HEK293 (cell line): Measurements from ENCODE around the gene SPECC1.

Experiments used
- TF ChIP-seq, protein P1 (sequence below): fragments of 450-650 bp; formaldehyde crosslinking; IDR thresholded peaks from 2 replicates; pipeline ENCODE4 v1.5.1; 2016; ENCODE audit warnings: missing biosample characterization, missing genetic modification characterization
- TF ChIP-seq, protein P2 (sequence below): fragments of 450-650 bp; formaldehyde crosslinking; IDR thresholded peaks from 2 replicates; pipeline ENCODE4 v1.5.1; 2016; ENCODE audit warnings: missing biosample characterization, missing genetic modification characterization
- TF ChIP-seq, protein P3 (sequence below): fragments of 450-650 bp; formaldehyde crosslinking; IDR thresholded peaks from 2 replicates; pipeline ENCODE4 v1.5.1; 2016; ENCODE audit warnings: missing biosample characterization, missing genetic modification characterization
- TF ChIP-seq, protein P4 (sequence below): fragments of 450-650 bp; formaldehyde crosslinking; IDR thresholded peaks from 2 replicates; pipeline ENCODE4 v1.5.1; 2016; ENCODE audit warnings: missing biosample characterization, missing genetic modification characterization

DNA sequence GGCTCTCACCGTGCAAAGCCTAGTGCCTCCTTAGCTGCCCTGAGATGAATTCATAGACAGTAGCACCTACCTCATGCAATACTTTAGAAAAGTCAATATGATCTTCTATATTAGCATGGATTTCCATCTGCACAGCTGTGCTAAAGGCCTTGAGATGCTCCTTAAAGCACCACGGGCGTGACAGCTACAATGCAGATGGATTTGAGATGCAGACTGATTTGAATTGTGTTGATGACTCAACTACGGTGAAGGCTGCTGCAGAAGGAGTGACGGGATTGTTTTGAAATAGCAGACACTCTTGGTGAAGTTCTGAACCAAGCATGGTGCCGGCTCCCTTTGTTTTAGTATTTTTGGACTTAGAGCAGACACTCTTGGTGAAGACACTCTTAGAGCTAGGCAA lies 88.2 kb downstream of the SPECC1 start:
- TF ChIP-seq, protein P1, sequence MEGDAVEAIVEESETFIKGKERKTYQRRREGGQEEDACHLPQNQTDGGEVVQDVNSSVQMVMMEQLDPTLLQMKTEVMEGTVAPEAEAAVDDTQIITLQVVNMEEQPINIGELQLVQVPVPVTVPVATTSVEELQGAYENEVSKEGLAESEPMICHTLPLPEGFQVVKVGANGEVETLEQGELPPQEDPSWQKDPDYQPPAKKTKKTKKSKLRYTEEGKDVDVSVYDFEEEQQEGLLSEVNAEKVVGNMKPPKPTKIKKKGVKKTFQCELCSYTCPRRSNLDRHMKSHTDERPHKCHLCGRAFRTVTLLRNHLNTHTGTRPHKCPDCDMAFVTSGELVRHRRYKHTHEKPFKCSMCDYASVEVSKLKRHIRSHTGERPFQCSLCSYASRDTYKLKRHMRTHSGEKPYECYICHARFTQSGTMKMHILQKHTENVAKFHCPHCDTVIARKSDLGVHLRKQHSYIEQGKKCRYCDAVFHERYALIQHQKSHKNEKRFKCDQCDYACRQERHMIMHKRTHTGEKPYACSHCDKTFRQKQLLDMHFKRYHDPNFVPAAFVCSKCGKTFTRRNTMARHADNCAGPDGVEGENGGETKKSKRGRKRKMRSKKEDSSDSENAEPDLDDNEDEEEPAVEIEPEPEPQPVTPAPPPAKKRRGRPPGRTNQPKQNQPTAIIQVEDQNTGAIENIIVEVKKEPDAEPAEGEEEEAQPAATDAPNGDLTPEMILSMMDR (tag by site-specific recombination): no peak
- TF ChIP-seq, protein P2, sequence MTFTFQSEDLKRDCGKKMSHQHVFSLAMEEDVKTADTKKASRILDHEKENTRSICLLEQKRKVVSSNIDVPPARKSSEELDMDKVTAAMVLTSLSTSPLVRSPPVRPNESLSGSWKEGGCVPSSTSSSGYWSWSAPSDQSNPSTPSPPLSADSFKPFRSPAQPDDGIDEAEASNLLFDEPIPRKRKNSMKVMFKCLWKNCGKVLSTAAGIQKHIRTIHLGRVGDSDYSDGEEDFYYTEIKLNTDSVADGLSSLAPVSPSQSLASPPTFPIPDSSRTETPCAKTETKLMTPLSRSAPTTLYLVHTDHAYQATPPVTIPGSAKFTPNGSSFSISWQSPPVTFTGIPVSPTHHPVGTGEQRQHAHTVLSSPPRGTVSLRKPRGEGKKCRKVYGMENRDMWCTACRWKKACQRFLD (tag by site-specific recombination): no peak
- TF ChIP-seq, protein P3, sequence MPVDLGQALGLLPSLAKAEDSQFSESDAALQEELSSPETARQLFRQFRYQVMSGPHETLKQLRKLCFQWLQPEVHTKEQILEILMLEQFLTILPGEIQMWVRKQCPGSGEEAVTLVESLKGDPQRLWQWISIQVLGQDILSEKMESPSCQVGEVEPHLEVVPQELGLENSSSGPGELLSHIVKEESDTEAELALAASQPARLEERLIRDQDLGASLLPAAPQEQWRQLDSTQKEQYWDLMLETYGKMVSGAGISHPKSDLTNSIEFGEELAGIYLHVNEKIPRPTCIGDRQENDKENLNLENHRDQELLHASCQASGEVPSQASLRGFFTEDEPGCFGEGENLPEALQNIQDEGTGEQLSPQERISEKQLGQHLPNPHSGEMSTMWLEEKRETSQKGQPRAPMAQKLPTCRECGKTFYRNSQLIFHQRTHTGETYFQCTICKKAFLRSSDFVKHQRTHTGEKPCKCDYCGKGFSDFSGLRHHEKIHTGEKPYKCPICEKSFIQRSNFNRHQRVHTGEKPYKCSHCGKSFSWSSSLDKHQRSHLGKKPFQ: no peak
- TF ChIP-seq, protein P4, sequence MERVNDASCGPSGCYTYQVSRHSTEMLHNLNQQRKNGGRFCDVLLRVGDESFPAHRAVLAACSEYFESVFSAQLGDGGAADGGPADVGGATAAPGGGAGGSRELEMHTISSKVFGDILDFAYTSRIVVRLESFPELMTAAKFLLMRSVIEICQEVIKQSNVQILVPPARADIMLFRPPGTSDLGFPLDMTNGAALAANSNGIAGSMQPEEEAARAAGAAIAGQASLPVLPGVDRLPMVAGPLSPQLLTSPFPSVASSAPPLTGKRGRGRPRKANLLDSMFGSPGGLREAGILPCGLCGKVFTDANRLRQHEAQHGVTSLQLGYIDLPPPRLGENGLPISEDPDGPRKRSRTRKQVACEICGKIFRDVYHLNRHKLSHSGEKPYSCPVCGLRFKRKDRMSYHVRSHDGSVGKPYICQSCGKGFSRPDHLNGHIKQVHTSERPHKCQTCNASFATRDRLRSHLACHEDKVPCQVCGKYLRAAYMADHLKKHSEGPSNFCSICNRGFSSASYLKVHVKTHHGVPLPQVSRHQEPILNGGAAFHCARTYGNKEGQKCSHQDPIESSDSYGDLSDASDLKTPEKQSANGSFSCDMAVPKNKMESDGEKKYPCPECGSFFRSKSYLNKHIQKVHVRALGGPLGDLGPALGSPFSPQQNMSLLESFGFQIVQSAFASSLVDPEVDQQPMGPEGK (tag by site-specific recombination): no peak
